Osteocyte (in vitro differentiated cells): ENCODE results near the gene IQUB. TPM values are rescaled to one million over a fixed set of nuclear protein-coding genes. Genes with fewer than 3 reads are reported as not detected.
"Not testable (repeated sequence)": the region's sequence is repeated elsewhere in the genome, so short reads cannot be mapped to it uniquely, and the experiment has no call there.

Source experiments
- DNase-seq: peaks from one replicate; pipeline ENCODE4 v3.0.0; 2021; ENCODE audit warnings: mixed read lengths; ENCODE audit not compliant: unreplicated experiment; ENCODE audit errors: extremely low spot score
- H3K27ac Mint-ChIP-seq: one replicate; pipeline ENCODE4 v1.8.0; 2021; ENCODE audit warnings: mild to moderate bottlenecking, mixed read lengths; ENCODE audit not compliant: unreplicated experiment
- H3K27me3 Mint-ChIP-seq: one replicate; pipeline ENCODE4 v1.8.0; 2021; ENCODE audit warnings: mixed read lengths; ENCODE audit not compliant: unreplicated experiment
- H3K36me3 Mint-ChIP-seq: one replicate; pipeline ENCODE4 v1.8.0; 2021; ENCODE audit warnings: mixed read lengths; ENCODE audit not compliant: unreplicated experiment
- H3K4me1 Mint-ChIP-seq: one replicate; pipeline ENCODE4 v1.8.0; 2021; ENCODE audit warnings: mixed read lengths; ENCODE audit not compliant: unreplicated experiment
- H3K4me3 Mint-ChIP-seq: one replicate; pipeline ENCODE4 v1.8.0; 2021; ENCODE audit warnings: mild to moderate bottlenecking, moderate library complexity, mixed read lengths; ENCODE audit not compliant: unreplicated experiment
- H3K9me3 Mint-ChIP-seq: one replicate; pipeline ENCODE4 v1.8.0; 2021; ENCODE audit warnings: mixed read lengths; ENCODE audit not compliant: unreplicated experiment
- CTCF ChIP-seq: fragments of 200-600 bp; sonication (generic); IDR thresholded peaks from 2 replicates; pipeline ENCODE4 v1.5.0; 2021; ENCODE audit warnings: antibody characterized with exemption, mild to moderate bottlenecking, moderate library complexity
- total RNA-seq: library from RNA; stranded (reverse); gene quantifications from 2 replicates; pipeline ENCODE4 v1.2.1, GENCODE V29; 2021

Gene IQUB
- total RNA-seq, 1 donor from 2014 or later, result 0.32 TPM

- no peak overlapping the region for H3K27ac Mint-ChIP-seq
- peak overlapping the region; percentile 95 for H3K4me3 Mint-ChIP-seq
- no peak for DNase-seq
- H3K36me3 Mint-ChIP-seq, result no peaks in the 10 kb centered on the region
- no peaks in the 10 kb centered on the region for H3K9me3 Mint-ChIP-seq
- H3K27me3 Mint-ChIP-seq, result peaks cover 29% of the 10 kb centered on the region
- H3K4me1 Mint-ChIP-seq, result peaks cover 30% of the 10 kb centered on the region
- no peak for TF ChIP-seq CTCF
Measured at GRCh38 chr7:123533553-123533917, 860 bp downstream of the IQUB start.

GRCh38 chr7:123532788-123533552, 1.4 kb downstream of the IQUB start:
- peak overlapping the region; percentile 22 for H3K4me3 Mint-ChIP-seq
- not testable (repeated sequence) for H3K36me3 Mint-ChIP-seq, H3K27ac Mint-ChIP-seq, H3K9me3 Mint-ChIP-seq, DNase-seq
- H3K27me3 Mint-ChIP-seq, result peaks cover 35% of the 10 kb centered on the region
- H3K4me1 Mint-ChIP-seq, result peaks cover 30% of the 10 kb centered on the region

- not testable (repeated sequence) for H3K27ac Mint-ChIP-seq, H3K36me3 Mint-ChIP-seq, H3K9me3 Mint-ChIP-seq, DNase-seq
- Mint-ChIP-seq H3K4me1 (peaks cover 25% of the 10 kb centered on the region), H3K4me3 (peak overlapping the region; percentile 59), H3K27me3 (peaks cover 35% of the 10 kb centered on the region)
Measured at GRCh38 chr7:123532343-123532742, 2.1 kb downstream of the IQUB start.

GRCh38 chr7:123530035-123530591, 4.3 kb downstream of the IQUB start:
- peaks cover 35% of the 10 kb centered on the region for H3K27me3 Mint-ChIP-seq
- peaks cover 23% of the 10 kb centered on the region for H3K4me1 Mint-ChIP-seq
- not testable (repeated sequence) for H3K27ac Mint-ChIP-seq

GRCh38 chr7:123528265-123528664, 6.1 kb downstream of the IQUB start:
- no peak for DNase-seq
- H3K9me3 Mint-ChIP-seq, result no peaks in the 10 kb centered on the region
- H3K4me3 Mint-ChIP-seq, result peak overlapping the region; percentile 71
- no peaks in the 10 kb centered on the region for H3K36me3 Mint-ChIP-seq
- no peak for TF ChIP-seq CTCF
- no peak overlapping the region for H3K27ac Mint-ChIP-seq
- H3K4me1 Mint-ChIP-seq, result peaks cover 12% of the 10 kb centered on the region
- H3K27me3 Mint-ChIP-seq, result peaks cover 24% of the 10 kb centered on the region

More at GRCh38 chr7:123530035-123530591, 4.3 kb downstream of the IQUB start:
- H3K36me3 Mint-ChIP-seq, H3K9me3 Mint-ChIP-seq, DNase-seq, H3K4me3 Mint-ChIP-seq: not testable (repeated sequence)

- not testable (repeated sequence) for H3K4me1 Mint-ChIP-seq
- peak overlapping the region; percentile 71 for H3K4me3 Mint-ChIP-seq
Measured at GRCh38 chr7:123527712-123528225, 6.6 kb downstream of the IQUB start.

GRCh38 chr7:123526533-123526932, 7.9 kb downstream of the IQUB start:
- not testable (repeated sequence) for DNase-seq, H3K4me3 Mint-ChIP-seq, H3K9me3 Mint-ChIP-seq

More at GRCh38 chr7:123527712-123528225, 6.6 kb downstream of the IQUB start:
- H3K27me3 Mint-ChIP-seq, result peaks cover 21% of the 10 kb centered on the region
- not testable (repeated sequence) for H3K27ac Mint-ChIP-seq, H3K36me3 Mint-ChIP-seq, H3K9me3 Mint-ChIP-seq, DNase-seq

More at GRCh38 chr7:123526533-123526932, 7.9 kb downstream of the IQUB start:
- H3K27ac Mint-ChIP-seq, H3K4me1 Mint-ChIP-seq, H3K36me3 Mint-ChIP-seq: not testable (repeated sequence)
- peaks cover 12% of the 10 kb centered on the region for H3K27me3 Mint-ChIP-seq
